Heart right ventricle (tissue), 16 donors: ENCODE measurements around the gene GAS6. TPM values are rescaled to one million over a fixed set of nuclear protein-coding genes. Genes with fewer than 3 reads are reported as not detected.
A peak's percentile ranks its signal among the peaks of the same experiment; 100 is the strongest.

Experiments used
- ATAC-seq, 8 donors: fragments of 200-7000 bp; cut with Tn5 transposase; one replicate each; pipeline ENCODE4 v1.9.1; 2020; ENCODE audit warnings: mild to moderate bottlenecking in 8 of 8, moderate library complexity in 8 of 8, moderate number of reproducible peaks in 1 of 8
- DNase-seq, 2 donors: peaks; one replicate each; pipeline ENCODE4 v3.0.0-alpha.2; 2020
- H3K27ac ChIP-seq, 10 donors: fragments of 200-600 bp; sonication (generic) in 2 of 10; one replicate each; pipeline versions ENCODE4 v1.5.0 to v1.8.0; 2020 to 2022; ENCODE audit warnings: mild to moderate bottlenecking in 3 of 10
- H3K27me3 ChIP-seq, 7 donors: fragments of 200-600 bp; one replicate each; pipeline ENCODE4 v1.8.0; 2021 to 2022; ENCODE audit warnings: mild to moderate bottlenecking in 2 of 7
- H3K36me3 ChIP-seq, 9 donors: fragments of 200-600 bp; sonication (generic) in 1 of 9; one replicate each; pipeline versions ENCODE4 v1.5.0 to v1.8.0; 2020 to 2022; ENCODE audit warnings: mild to moderate bottlenecking in 2 of 9
- H3K4me1 ChIP-seq, 9 donors: fragments of 200-600 bp; sonication (generic) in 1 of 9; one replicate each; pipeline versions ENCODE4 v1.5.0 to v1.8.0; 2020 to 2022; ENCODE audit warnings: mild to moderate bottlenecking in 4 of 9
- H3K4me3 ChIP-seq, 10 donors: fragments of 200-600 bp; sonication (generic) in 2 of 10; one replicate each; pipeline versions ENCODE4 v1.5.0 to v1.8.0; 2020 to 2022; ENCODE audit warnings: mild to moderate bottlenecking in 7 of 10, moderate library complexity in 2 of 10
- H3K9me3 ChIP-seq, 11 donors: fragments of 200-600 bp in 10 of 11; sonication (generic) in 2 of 11; one replicate each; pipeline versions ENCODE4 v1.5.0 to v1.8.0; 2013 to 2022; ENCODE audit warnings: mild to moderate bottlenecking in 2 of 11, control low read depth in 1 of 11, moderate library complexity in 1 of 11
- CTCF ChIP-seq, 9 donors: fragments of 200-600 bp; sonication (generic) in 2 of 9; IDR thresholded peaks; one replicate each; pipeline versions ENCODE4 v1.5.0 to v1.8.0; 2021 to 2022; ENCODE audit warnings: antibody characterized with exemption in 9 of 9, mild to moderate bottlenecking in 5 of 9, moderate library complexity in 1 of 9
- WGBS, 2 donors: extraction: QIAGEN DNeasy Blood & Tissue Kit; methylation state at CpG; one replicate each; pipeline ENCODE4 v1.1.7; 2013; ENCODE audit warnings: inconsistent platforms in 1 of 2; 5-methylcytosine and 5-hydroxymethylcytosine counted together
- intact Hi-C, 10 donors: fragments of 100-400 bp; cut with DNase I; formaldehyde crosslinking; loops; one replicate each; pipeline versions ENCODE4 v1.11.1 to v1.14.2; 2022
- polyA plus RNA-seq, 2 donors: library from polyadenylated mRNA; stranded (reverse); fragments of 200-250 nt; gene quantifications; one replicate each; pipeline ENCODE4 v1.2.3, GENCODE V29; 2013
- total RNA-seq, 10 donors: library from RNA; stranded (reverse); fragmentation: NEBNext Ultra II Directional in 3 of 10; extraction: Animal tissue kit (Norgen Biotek cat#: 25700) in 3 of 10; gene quantifications; one replicate each; pipeline versions ENCODE4 v1.2.1 to v1.2.4, GENCODE V29; 2021 to 2023
- donor health status: Arrhythmogenic right ventricular cardiomyopathy.
- donor health status: ischemic (EF 13 %, LVEDD 7.1; RV severe dilation, severe dysfunction).
- donor health status: healthy with polysubstance abuse.
- donor health status: DM: no; HTN: yes; CAD: no.
- donor health status: DM: no; HTN: no; CAD: no.
- donor health status: ischemic (EF 25% LVEDD 6.9; RV normal size, moderate dysfunction).
- donor health status: ischemic (EF 25% LVEDD 5.7; RV mildly dilated, moderate dysfunction).
- donor health status: healthy.
- donor health status: DM: yes; HTN: yes; CAD: no.
- donor health status: Ischemic cardiomyopathy.
- donor health status: ischemic (EF 35%, LVEDD 5.7; RV mildly dilated, moderate dysfunction).
- donor health status: nonischemic (EF 11% LVEDD 7.7; RV severe dilation, severe dysfunction).
- donor health status: DM: yes; HTN: yes; CAD: no.
- donor health status: PGD.
- donor health status: ischemic (EF 29% LVEDD 5.4; RV normal size, mild dysfunction).
- donor health status: nonischemic (EF 23%, LVEDD 6.1; RV moderate dilation, normal function).

GAS6 gene
- total and polyA plus RNA-seq, 12 donors, result 113 to 280 (median 174) TPM

- Histone ChIP-seq H3K27me3 (no peaks in the 10 kb centered on the region), H3K4me1 (peaks cover 41 to 57% (median 52%) of the 10 kb centered on the region in 9 donors), H3K9me3 (no peaks in the 10 kb centered on the region), H3K27ac (peak overlapping the region in 6 of 10 donors; percentile 78 to 89 (median 80)), H3K36me3 (peaks cover 0 to 58% (median 40%) of the 10 kb centered on the region in 9 donors), H3K4me3 (no peak overlapping the region)
- TF ChIP-seq CTCF (IDR thresholded peaks at IDR 0.05), result no peak
- intact Hi-C loops, result loop anchor here in 3 of 10 donors (5.0 kb wide), 1 partner anchor 40 kb away; the partner anchor contains the start of gene GAS6 (in 3 of the 3)
- WGBS, 2 donors, result 97% methylated on average over 12 of the region's 12 CpGs
- ATAC-seq (no peak), DNase-seq (no peak)
These were observed 41.6 kb downstream of the GAS6 start for GRCh38 chr13:113822266-113822665.

- no peak for DNase-seq
- intact Hi-C loops, result loop anchor here in 6 of 10 donors (1.0 to 5.0 kb wide), 5 partner anchors 15 to 42 kb away; partner anchors contain the start of gene GAS6 (in 4 of the 6)
- WGBS, 2 donors, result 91 to 94% methylated on average over 24 of the region's 24 CpGs
These were observed 42.0 kb downstream of the GAS6 start for GRCh38 chr13:113821847-113822246.

GRCh38 chr13:113820813-113821651, 42.8 kb downstream of the GAS6 start:
- Histone ChIP-seq H3K4me1 (peaks cover 50 to 69% (median 59%) of the 10 kb centered on the region in 9 donors), H3K27ac (peak overlapping the region; percentile 47 to 89 (median 78)), H3K4me3 (peak overlapping the region in 8 of 10 donors; percentile 6 to 27 (median 16)), H3K27me3 (no peaks in the 10 kb centered on the region), H3K9me3 (no peaks in the 10 kb centered on the region), H3K36me3 (peaks cover 0 to 45% (median 30%) of the 10 kb centered on the region in 9 donors)
- ATAC-seq, result peak; percentile 59 to 83 (median 74)
- intact Hi-C loops, result loop anchor here in 6 of 10 donors (1.0 to 5.0 kb wide), 5 partner anchors 16 to 43 kb away; partner anchors contain the start of gene GAS6 (in 4 of the 6)
- 7 to 10% methylated on average over 54 of the region's 54 CpGs for WGBS, 2 donors
- peak in 5 of 9 donors; percentile 24 to 49 (median 45) for TF ChIP-seq CTCF (IDR thresholded peaks at IDR 0.05)
- DNase-seq, result peak; percentile 77 to 80

More at GRCh38 chr13:113821847-113822246, 42.0 kb downstream of the GAS6 start:
- Histone ChIP-seq H3K4me1 (peaks cover 42 to 61% (median 52%) of the 10 kb centered on the region in 9 donors), H3K9me3 (no peaks in the 10 kb centered on the region), H3K27ac (peak overlapping the region; percentile 47 to 89 (median 78)), H3K4me3 (peak overlapping the region in 2 of 10 donors; percentile 8 to 22), H3K36me3 (peaks cover 0 to 54% (median 36%) of the 10 kb centered on the region in 9 donors), H3K27me3 (no peaks in the 10 kb centered on the region)
- no peak for TF ChIP-seq CTCF (IDR thresholded peaks at IDR 0.05)
- no peak for ATAC-seq
